Tibial artery (tissue), 4 donors: Measurements from ENCODE around the gene RCAN1.
A peak's percentile ranks its signal among the peaks of the same experiment; 100 is the strongest.

ENCODE experiments used
- DNase-seq, 2 donors: peaks; one replicate each; pipeline ENCODE4 v3.0.0-alpha.2; 2019
- H3K27ac ChIP-seq, 2 donors: fragments of 200-600 bp; sonication (generic) in 1 of 2; 1 replicate in 1 of 2; 2 replicates in 1 of 2; pipeline ENCODE4 v1.5.1; 2018 to 2019; ENCODE audit warnings: mild to moderate bottlenecking in 1 of 2
- H3K27me3 ChIP-seq, 2 donors: fragments of 200-600 bp; sonication (generic) in 1 of 2; one replicate each; pipeline versions ENCODE4 v1.5.1 to v1.6.0; 2016 to 2019
- H3K36me3 ChIP-seq, 3 donors: fragments of 200-600 bp; sonication (generic) in 2 of 3; one replicate each; pipeline ENCODE4 v1.5.1; 2016 to 2019; ENCODE audit warnings: mild to moderate bottlenecking in 2 of 3
- H3K4me1 ChIP-seq, 4 donors: fragments of 200-600 bp; sonication (generic) in 2 of 4; 1 replicate in 3 of 4; 2 replicates in 1 of 4; pipeline ENCODE4 v1.5.1; 2016 to 2019
- H3K4me3 ChIP-seq, 2 donors: fragments of 200-600 bp; sonication (generic) in 1 of 2; 1 replicate in 1 of 2; 2 replicates in 1 of 2; pipeline ENCODE4 v1.5.1; 2018 to 2019; ENCODE audit warnings: mild to moderate bottlenecking in 2 of 2
- H3K9me3 ChIP-seq, 3 donors: fragments of 200-600 bp; sonication (generic) in 1 of 3; one replicate each; pipeline ENCODE4 v1.5.1; 2016 to 2019
- CTCF ChIP-seq, 2 experiments: fragments of 200-600 bp in 1 of 2; fragments of 450-650 bp in 1 of 2; IDR thresholded peaks; one replicate each; pipeline ENCODE4 v1.5.1; 2017 to 2019; ENCODE audit warnings: antibody characterized with exemption in 2 of 2, mild to moderate bottlenecking in 1 of 2, moderate library complexity in 1 of 2
- intact Hi-C: fragments of 100-400 bp; cut with DNase I; formaldehyde crosslinking; loops from one replicate; pipeline ENCODE4 v1.15.0; 2023; ENCODE audit warnings: low total_unique reads

Gene RCAN1

GRCh38 chr21:34517039-34517438, 97.9 kb downstream of the RCAN1 start:
- no peaks in the 10 kb centered on the region for H3K9me3 ChIP-seq
- H3K36me3 ChIP-seq = peaks cover 3 to 56% (median 50%) of the 10 kb centered on the region in 3 donors
- intact Hi-C loops = no loop called here
- H3K4me3 ChIP-seq = no peak overlapping the region
- H3K27ac ChIP-seq = no peak overlapping the region
- no peak for DNase-seq
- peaks cover 0 to 5% (median 0%) of the 10 kb centered on the region in 4 donors for H3K4me1 ChIP-seq
- no peak for TF ChIP-seq CTCF (IDR thresholded peaks at IDR 0.05)
- no peaks in the 10 kb centered on the region for H3K27me3 ChIP-seq

GRCh38 chr21:34514576-34515115, 100.3 kb downstream of the RCAN1 start:
- peaks cover 0 to 3% (median 0%) of the 10 kb centered on the region in 4 donors for H3K4me1 ChIP-seq
- H3K36me3 ChIP-seq = peaks cover 3 to 34% (median 27%) of the 10 kb centered on the region in 3 donors
- TF ChIP-seq CTCF (IDR thresholded peaks at IDR 0.05) = no peak
- DNase-seq = no peak
- H3K27me3 ChIP-seq = no peaks in the 10 kb centered on the region
- no peak overlapping the region for H3K4me3 ChIP-seq
- H3K9me3 ChIP-seq = no peaks in the 10 kb centered on the region
- no peak overlapping the region for H3K27ac ChIP-seq
- intact Hi-C loops = no loop called here

GRCh38 chr21:34513129-34513675, 101.7 kb downstream of the RCAN1 start:
- peaks cover 3 to 23% (median 19%) of the 10 kb centered on the region in 3 donors for H3K36me3 ChIP-seq
- H3K4me1 ChIP-seq = peaks cover 0 to 3% (median 0%) of the 10 kb centered on the region in 4 donors
- H3K9me3 ChIP-seq = no peaks in the 10 kb centered on the region
- H3K27ac ChIP-seq = no peak overlapping the region
- DNase-seq = no peak
- intact Hi-C loops = no loop called here
- TF ChIP-seq CTCF (IDR thresholded peaks at IDR 0.05) = no peak
- no peaks in the 10 kb centered on the region for H3K27me3 ChIP-seq
- H3K4me3 ChIP-seq = no peak overlapping the region

- DNase-seq = peak; percentile 69 to 75
- no peak within 1 kb of the TSS for H3K4me3 ChIP-seq
- peak within 1 kb of the TSS in 1 of 2 donors; percentile 13 for H3K27ac ChIP-seq
- peaks cover 2 to 12% (median 7%) of the 10 kb centered on the region in 3 donors for H3K36me3 ChIP-seq
- intact Hi-C loops = no loop called here
- no peaks in the 10 kb centered on the region for H3K27me3 ChIP-seq
- peaks cover 0 to 3% (median 0%) of the 10 kb centered on the region in 4 donors for H3K4me1 ChIP-seq
- no peak for TF ChIP-seq CTCF (IDR thresholded peaks at IDR 0.05)
- H3K9me3 ChIP-seq = no peaks in the 10 kb centered on the region
Observed at GRCh38 chr21:34511787-34512455, 103.0 kb downstream of the RCAN1 start, which contains the start of gene KCNE1. Gene KCNE1, minus strand, starts transcription at chr21:34512210. Its CDS starts 62,576 bp downstream, at chr21:34449634.

GRCh38 chr21:34511181-34511580, 103.7 kb downstream of the RCAN1 start:
- intact Hi-C loops = no loop called here
- peaks cover 0 to 3% (median 0%) of the 10 kb centered on the region in 4 donors for H3K4me1 ChIP-seq
- no peak overlapping the region for H3K27ac ChIP-seq
- peaks cover 0 to 4% (median 0%) of the 10 kb centered on the region in 3 donors for H3K36me3 ChIP-seq
- no peaks in the 10 kb centered on the region for H3K9me3 ChIP-seq
- H3K27me3 ChIP-seq = no peaks in the 10 kb centered on the region
- TF ChIP-seq CTCF (IDR thresholded peaks at IDR 0.05) = no peak
- H3K4me3 ChIP-seq = no peak overlapping the region
- no peak for DNase-seq
